Stimulated activated CD8-positive, alpha-beta memory T cell treated with anti-CD3 and anti-CD28 coated beads, Interleukin-2, amount 100 ng/mL, for 48 hours (primary cell): ENCODE results near the gene COL11A2.

Experiments used
- DNase-seq, 2 donors: peaks; one replicate each; pipeline ENCODE4 v3.0.0-alpha.2; 2020; ENCODE audit warnings: low read depth in 2 of 2

The COL11A2 gene

GRCh38 chr6:33206864-33207551 lies 14.7 kb upstream of the COL11A2 start:
- DNase-seq: no peak

GRCh38 chr6:33206027-33206863 lies 14.0 kb upstream of the COL11A2 start:
- no peak for DNase-seq

DNA sequence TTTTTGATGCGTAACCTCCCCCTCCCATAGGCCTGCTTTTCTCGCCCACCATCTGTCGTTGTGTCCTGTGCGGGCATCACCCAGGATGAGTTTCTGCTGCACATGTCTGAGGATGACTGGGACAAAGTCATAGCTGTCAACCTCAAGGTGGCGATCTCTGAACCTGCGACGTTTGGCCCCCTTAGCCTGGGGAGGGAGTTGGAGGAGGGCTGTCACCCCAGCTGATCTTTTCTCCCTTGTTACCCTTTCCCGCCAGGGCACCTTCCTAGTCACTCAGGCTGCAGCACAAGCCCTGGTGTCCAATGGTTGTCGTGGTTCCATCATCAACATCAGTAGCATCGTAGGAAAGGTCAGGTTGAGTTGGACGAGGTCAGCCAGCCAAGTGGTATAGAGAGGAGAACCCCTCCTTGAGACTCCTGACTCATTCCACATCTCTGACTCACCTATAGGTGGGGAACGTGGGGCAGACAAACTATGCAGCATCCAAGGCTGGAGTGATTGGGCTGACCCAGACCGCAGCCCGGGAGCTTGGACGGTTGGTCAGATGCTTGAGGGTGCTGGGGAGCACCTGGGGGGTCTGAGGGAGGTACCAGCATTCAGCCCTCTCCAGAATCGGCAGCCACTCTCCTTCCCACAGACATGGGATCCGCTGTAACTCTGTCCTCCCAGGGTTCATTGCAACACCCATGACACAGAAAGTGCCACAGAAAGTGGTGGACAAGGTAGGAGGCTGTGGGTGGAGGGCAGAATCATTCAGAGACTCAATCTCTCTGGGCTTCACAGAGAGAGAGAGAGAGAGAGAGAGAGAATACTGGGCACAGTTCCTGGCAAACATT lies 13.1 kb upstream of the COL11A2 start:
- peak; percentile 34 to 47 for DNase-seq

- DNase-seq: peak; percentile 94 to 96
These were observed 12.3 kb upstream of the COL11A2 start, which contains the start of gene HSD17B8 for GRCh38 chr6:33204415-33205190. TSS of gene HSD17B8 (plus strand) at chr6:33204655. CDS start at chr6:33204669, 14 bp downstream.

DNA sequence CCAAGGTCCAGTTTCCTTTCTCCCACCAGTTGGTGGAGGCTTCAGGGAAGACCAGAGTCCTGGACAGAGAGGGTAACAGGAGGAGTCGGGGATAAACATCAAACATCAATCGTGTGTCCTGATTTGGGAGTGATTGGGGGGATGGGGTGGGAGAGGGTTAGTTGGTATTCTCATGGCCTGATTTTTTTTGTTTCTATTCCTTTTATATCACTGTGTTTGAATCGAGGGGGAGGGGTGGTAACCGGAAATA lies 11.8 kb upstream of the COL11A2 start:
- DNase-seq: no peak

GRCh38 chr6:33203443-33204164 lies 11.3 kb upstream of the COL11A2 start:
- no peak for DNase-seq

GRCh38 chr6:33202799-33203198 lies 10.5 kb upstream of the COL11A2 start:
- no peak for DNase-seq

DNA sequence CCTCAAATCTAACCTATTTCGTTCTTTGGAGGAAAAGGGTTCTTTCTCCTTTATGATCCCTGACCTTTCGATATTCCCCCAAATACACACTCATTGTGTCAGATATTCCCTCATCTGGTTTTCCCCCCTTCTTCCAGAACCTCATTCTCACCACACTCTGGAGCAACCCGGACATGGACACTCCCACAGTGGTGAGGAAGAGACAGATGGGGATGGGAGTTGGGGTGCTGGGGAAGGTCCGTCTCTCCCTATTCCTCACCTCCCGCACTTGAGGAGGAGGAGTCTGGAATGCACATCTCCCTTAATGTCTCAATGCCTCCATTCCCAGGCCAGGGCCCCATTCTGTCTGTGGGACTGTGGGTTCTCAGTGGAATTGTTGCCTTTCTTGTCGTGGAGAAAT lies 9.7 kb upstream of the COL11A2 start:
- DNase-seq: no peak

GRCh38 chr6:33201147-33201545 lies 8.9 kb upstream of the COL11A2 start:
- no peak for DNase-seq

- peak; percentile 98 for DNase-seq
These were observed 8.2 kb upstream of the COL11A2 start, which contains the start of the genes RXRB and SLC39A7 for GRCh38 chr6:33200219-33201146. TSS of gene RXRB (minus strand) at chr6:33200665. CDS start at chr6:33200476, 189 bp downstream. TSS of gene SLC39A7 (plus strand) at chr6:33200867. CDS start at chr6:33201246, 379 bp downstream.

GRCh38 chr6:33199687-33200218 lies 7.5 kb upstream of the COL11A2 start:
- DNase-seq: peak; percentile 68 to 71

GRCh38 chr6:33198853-33199436 lies 6.7 kb upstream of the COL11A2 start:
- no peak for DNase-seq

- DNase-seq: no peak
These were observed 6.0 kb upstream of the COL11A2 start for GRCh38 chr6:33198159-33198852.

DNA sequence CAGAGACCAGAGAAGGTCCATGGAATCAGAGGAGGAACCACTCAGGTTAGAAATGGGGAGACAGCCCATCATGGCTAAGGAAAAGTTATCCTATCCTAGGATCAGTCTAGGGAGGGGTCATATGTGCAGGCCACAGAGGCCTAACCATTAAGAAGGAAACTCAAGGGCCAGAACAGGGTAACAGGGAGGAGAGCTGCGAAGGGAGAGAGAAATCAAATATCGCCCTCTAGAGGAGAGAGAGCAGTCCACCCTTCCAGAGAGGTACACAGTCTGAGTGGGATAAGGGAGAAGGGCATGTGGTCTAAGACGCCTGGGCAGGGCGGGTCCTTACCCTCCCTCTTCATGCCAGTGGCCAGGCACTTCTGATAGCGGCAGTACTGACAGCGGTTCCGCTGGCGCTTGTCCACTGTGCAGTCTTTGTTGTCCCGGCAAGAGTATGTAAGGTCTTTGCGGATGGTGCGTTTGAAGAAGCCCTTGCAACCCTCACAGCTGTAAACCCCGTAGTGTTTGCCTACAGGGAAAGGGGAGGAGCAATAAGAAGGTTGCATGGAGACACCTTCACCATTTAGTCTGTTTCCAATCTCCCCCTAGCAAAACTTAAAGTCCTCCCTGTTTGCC lies 5.3 kb upstream of the COL11A2 start:
- DNase-seq: no peak

DNA sequence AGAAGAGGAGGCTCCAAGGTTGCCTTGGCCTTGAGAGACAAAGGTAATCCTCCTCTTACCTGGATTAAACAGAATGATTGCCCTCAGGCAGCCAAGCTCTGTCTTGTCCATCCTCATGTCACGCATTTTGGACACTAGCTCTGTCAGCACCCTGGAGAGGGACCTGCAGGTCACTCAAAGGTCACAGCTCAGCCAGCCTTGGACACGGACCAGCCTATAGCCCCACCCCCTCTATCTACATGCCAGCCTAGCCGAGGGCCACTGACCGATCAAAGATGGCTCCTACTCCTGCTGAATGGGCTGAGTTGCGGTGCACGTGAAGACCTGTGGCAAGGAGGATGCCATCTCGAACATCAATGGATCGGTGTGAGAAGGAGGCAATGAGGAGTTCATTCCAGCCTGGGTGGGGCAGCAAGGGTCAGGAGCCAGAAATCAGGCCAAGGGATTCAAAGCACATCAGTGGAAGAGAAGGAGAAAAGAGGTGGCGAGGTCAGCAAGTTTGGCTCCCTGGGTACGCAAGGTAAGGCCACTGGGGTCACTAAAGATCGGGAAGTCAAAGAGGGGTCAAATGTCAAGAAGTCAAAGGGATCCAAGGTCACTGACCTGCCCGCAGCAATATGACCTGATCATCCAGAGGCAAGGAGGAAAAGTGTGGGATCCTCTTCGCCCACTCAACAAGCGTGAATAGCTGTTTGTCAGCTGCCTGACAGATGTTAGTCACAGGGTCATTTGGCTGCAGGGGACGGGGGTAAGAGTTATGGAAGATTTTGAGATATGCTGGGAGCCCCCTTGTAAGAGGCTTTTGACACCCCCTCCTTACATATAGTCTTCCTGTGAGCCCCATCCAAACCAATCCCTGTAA lies 3.3 kb upstream of the COL11A2 start:
- no peak for DNase-seq

DNA sequence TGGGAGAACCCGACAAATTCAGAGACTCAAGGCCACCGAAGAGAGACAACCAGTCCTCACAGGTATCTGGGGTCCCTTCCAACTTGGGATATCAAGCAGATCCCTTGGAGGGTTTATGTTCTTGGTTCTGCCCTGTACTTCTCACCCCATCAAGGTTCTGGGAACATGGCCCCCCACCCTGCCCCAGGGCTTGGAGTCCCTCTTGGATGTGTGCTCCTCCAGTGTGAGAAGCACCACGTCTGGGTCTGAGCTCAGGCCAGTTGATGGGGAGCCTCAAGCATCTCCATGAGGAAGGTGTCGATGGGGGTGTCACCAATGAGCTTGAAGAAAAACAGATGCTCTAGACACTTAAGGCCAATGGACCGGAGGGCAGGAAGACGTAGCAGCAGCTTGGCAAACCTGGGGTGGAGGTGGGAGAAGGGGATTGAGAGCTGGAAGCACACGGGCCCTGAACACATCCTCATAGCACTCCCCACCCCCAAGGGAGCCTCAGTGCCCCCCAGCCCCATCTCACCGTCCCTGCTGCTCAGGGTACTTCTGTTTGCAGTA lies 2.2 kb upstream of the COL11A2 start:
- no peak for DNase-seq

DNA sequence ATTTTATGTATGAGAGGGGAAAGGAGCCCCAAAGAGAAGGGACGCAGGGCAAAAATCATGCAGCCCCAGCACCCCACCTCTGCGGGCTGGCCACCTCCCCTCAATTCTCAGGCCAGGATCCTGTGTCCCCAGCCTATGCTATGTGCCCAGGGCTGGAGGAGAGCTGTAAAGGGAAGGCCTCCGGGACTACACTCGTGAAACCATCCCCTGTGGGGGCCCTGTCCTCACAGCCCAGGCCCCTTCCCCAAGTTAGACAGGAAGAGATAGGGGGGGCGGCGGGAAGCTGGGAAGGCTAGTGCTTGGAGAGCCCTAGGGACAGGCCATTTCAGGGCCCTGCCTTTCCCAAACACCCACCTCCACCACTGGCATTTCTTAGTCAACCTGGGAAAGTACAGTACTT lies 1.4 kb upstream of the COL11A2 start:
- DNase-seq: no peak
